Stimulated activated naive B cell treated with anti-CD40 and anti-IgM and Interleukin-4, amounts not matched to agents 10 μg/mL and 1 μg/mL and 100 μg/mL, for 72 hours (primary cell): ENCODE data around the gene GTPBP10.

Source experiments
- ATAC-seq, 2 donors: fragments of 150-1000 bp; cut with Tn5 transposase; replicated peaks; 2 replicates each; pipeline ENCODE4 v1.10.0; 2021; ENCODE audit warnings: moderate library complexity in 1 of 2
- DNase-seq: peaks from one replicate; pipeline ENCODE4 v3.0.0; 2021
- H3K27ac Mint-ChIP-seq: one replicate; pipeline ENCODE4 v1.8.0; 2022; ENCODE audit warnings: mild to moderate bottlenecking, mixed read lengths
- H3K27me3 Mint-ChIP-seq, 2 donors: one replicate each; pipeline ENCODE4 v1.8.0; 2022; ENCODE audit warnings: mixed read lengths in 2 of 2
- H3K36me3 Mint-ChIP-seq, 2 donors: one replicate each; pipeline ENCODE4 v1.8.0; 2022; ENCODE audit warnings: mixed read lengths in 2 of 2, mild to moderate bottlenecking in 1 of 2
- H3K4me1 Mint-ChIP-seq, 2 donors: one replicate each; pipeline ENCODE4 v1.8.0; 2022; ENCODE audit warnings: mixed read lengths in 2 of 2, mild to moderate bottlenecking in 1 of 2
- H3K4me3 Mint-ChIP-seq, 2 donors: one replicate each; pipeline ENCODE4 v1.8.0; 2022; ENCODE audit warnings: mild to moderate bottlenecking in 2 of 2, mixed read lengths in 2 of 2, moderate library complexity in 1 of 2
- H3K9me3 Mint-ChIP-seq, 2 donors: one replicate each; pipeline ENCODE4 v1.8.0; 2022; ENCODE audit warnings: mixed read lengths in 2 of 2, mild to moderate bottlenecking in 1 of 2

Gene GTPBP10

GRCh38 chr7:90346336-90347125 is at the start of gene GTPBP10:
Gene GTPBP10, plus strand, starts transcription at chr7:90346716. Its CDS starts 26 bp downstream, at chr7:90346742.
- ATAC-seq (peak; percentile 92 to 94), DNase-seq (peak; percentile 92)
- H3K4me1 Mint-ChIP-seq = peaks cover 24 to 37% of the 10 kb centered on the region in 2 donors
- H3K27me3 Mint-ChIP-seq = no peaks in the 10 kb centered on the region
- peak within 1 kb of the TSS; percentile 99 for H3K27ac Mint-ChIP-seq
- peaks cover 9 to 29% of the 10 kb centered on the region in 2 donors for H3K36me3 Mint-ChIP-seq
- peak within 1 kb of the TSS; percentile 87 to 91 for H3K4me3 Mint-ChIP-seq
- H3K9me3 Mint-ChIP-seq = peaks cover 5 to 7% of the 10 kb centered on the region in 2 donors

GRCh38 chr7:90298145-90299038 is 48.1 kb upstream of the GTPBP10 start:
- DNase-seq = no peak

GRCh38 chr7:90303241-90303640 is 43.3 kb upstream of the GTPBP10 start:
- H3K4me1 Mint-ChIP-seq = no peaks in the 10 kb centered on the region
- DNase-seq (no peak), ATAC-seq (no peak)
- H3K4me3 Mint-ChIP-seq = no peak overlapping the region
- no peak overlapping the region for H3K27ac Mint-ChIP-seq
- H3K27me3 Mint-ChIP-seq = peaks cover 0 to 14% of the 10 kb centered on the region in 2 donors
- no peaks in the 10 kb centered on the region for H3K9me3 Mint-ChIP-seq
- H3K36me3 Mint-ChIP-seq = no peaks in the 10 kb centered on the region

More at GRCh38 chr7:90298145-90299038, 48.1 kb upstream of the GTPBP10 start:
- Mint-ChIP-seq H3K27ac (no peak overlapping the region), H3K4me3 (no peak overlapping the region), H3K4me1 (no peaks in the 10 kb centered on the region), H3K27me3 (peaks cover 0 to 18% of the 10 kb centered on the region in 2 donors), H3K9me3 (peaks cover 2% of the 10 kb centered on the region in 2 donors), H3K36me3 (no peaks in the 10 kb centered on the region)
- ATAC-seq = peak; percentile 76

GRCh38 chr7:90309872-90310271 is 36.6 kb upstream of the GTPBP10 start:
- H3K27me3 Mint-ChIP-seq = peaks cover 4 to 18% of the 10 kb centered on the region in 2 donors
- no peaks in the 10 kb centered on the region for H3K36me3 Mint-ChIP-seq
- H3K9me3 Mint-ChIP-seq = no peaks in the 10 kb centered on the region
- H3K4me3 Mint-ChIP-seq = no peak overlapping the region
- no peaks in the 10 kb centered on the region for H3K4me1 Mint-ChIP-seq
- no peak for ATAC-seq
- no peak overlapping the region for H3K27ac Mint-ChIP-seq
- no peak for DNase-seq

- Mint-ChIP-seq H3K27ac (no peak overlapping the region), H3K36me3 (no peaks in the 10 kb centered on the region), H3K4me3 (no peak overlapping the region), H3K9me3 (no peaks in the 10 kb centered on the region), H3K4me1 (no peaks in the 10 kb centered on the region), H3K27me3 (peaks cover 8 to 18% of the 10 kb centered on the region in 2 donors)
- DNase-seq (no peak), ATAC-seq (no peak)
Measured at GRCh38 chr7:90311175-90311574, 35.3 kb upstream of the GTPBP10 start.

GRCh38 chr7:90312745-90313144 is 33.8 kb upstream of the GTPBP10 start:
- Mint-ChIP-seq H3K27me3 (peaks cover 8 to 18% of the 10 kb centered on the region in 2 donors), H3K4me3 (no peak overlapping the region), H3K4me1 (no peaks in the 10 kb centered on the region), H3K27ac (no peak overlapping the region), H3K36me3 (no peaks in the 10 kb centered on the region), H3K9me3 (no peaks in the 10 kb centered on the region)
- DNase-seq (no peak), ATAC-seq (no peak)

- no peak overlapping the region for H3K4me3 Mint-ChIP-seq
- ATAC-seq (no peak), DNase-seq (no peak)
- H3K27ac Mint-ChIP-seq = no peak overlapping the region
- H3K36me3 Mint-ChIP-seq = no peaks in the 10 kb centered on the region
- no peaks in the 10 kb centered on the region for H3K4me1 Mint-ChIP-seq
- no peaks in the 10 kb centered on the region for H3K9me3 Mint-ChIP-seq
- H3K27me3 Mint-ChIP-seq = peaks cover 12 to 24% of the 10 kb centered on the region in 2 donors
Measured at GRCh38 chr7:90313907-90314306, 32.6 kb upstream of the GTPBP10 start.

GRCh38 chr7:90320014-90320413 is 26.5 kb upstream of the GTPBP10 start:
- Mint-ChIP-seq H3K9me3 (peaks cover 0 to 2% of the 10 kb centered on the region in 2 donors), H3K36me3 (no peaks in the 10 kb centered on the region), H3K4me3 (peak overlapping the region; percentile 31 to 48), H3K27me3 (peaks cover 41 to 47% of the 10 kb centered on the region in 2 donors), H3K4me1 (peaks cover 5 to 6% of the 10 kb centered on the region in 2 donors), H3K27ac (no peak overlapping the region)
- ATAC-seq (no peak), DNase-seq (no peak)

- Mint-ChIP-seq H3K27me3 (peaks cover 38 to 47% of the 10 kb centered on the region in 2 donors), H3K36me3 (no peaks in the 10 kb centered on the region)
Measured at GRCh38 chr7:90320418-90320800, 26.1 kb upstream of the GTPBP10 start.

GRCh38 chr7:90320801-90321494 is 25.6 kb upstream of the GTPBP10 start, which contains the start of gene FAM237B:
Gene FAM237B, minus strand, starts transcription at chr7:90321304. Its CDS starts 1,556 bp downstream, at chr7:90319748.
- ATAC-seq = peak; percentile 41 to 42
- Mint-ChIP-seq H3K27ac (no peak within 1 kb of the TSS), H3K27me3 (peaks cover 37 to 47% of the 10 kb centered on the region in 2 donors)

More at GRCh38 chr7:90320418-90320800, 26.1 kb upstream of the GTPBP10 start:
- DNase-seq (no peak), ATAC-seq (no peak)
- Mint-ChIP-seq H3K9me3 (peaks cover 0 to 2% of the 10 kb centered on the region in 2 donors), H3K4me3 (peak overlapping the region; percentile 31 to 48), H3K27ac (no peak overlapping the region), H3K4me1 (peaks cover 5 to 6% of the 10 kb centered on the region in 2 donors)

GRCh38 chr7:90322837-90323236 is 23.7 kb upstream of the GTPBP10 start:
- no peak for ATAC-seq

More at GRCh38 chr7:90320801-90321494, 25.6 kb upstream of the GTPBP10 start, which contains the start of gene FAM237B:
- Mint-ChIP-seq H3K9me3 (peaks cover 0 to 2% of the 10 kb centered on the region in 2 donors), H3K4me1 (peaks cover 5 to 6% of the 10 kb centered on the region in 2 donors), H3K36me3 (no peaks in the 10 kb centered on the region), H3K4me3 (peak within 1 kb of the TSS; percentile 31 to 48)
- DNase-seq = no peak

GRCh38 chr7:90326500-90326899 is 20.0 kb upstream of the GTPBP10 start:
- H3K4me1 Mint-ChIP-seq = peaks cover 0 to 1% of the 10 kb centered on the region in 2 donors
- peaks cover 18 to 23% of the 10 kb centered on the region in 2 donors for H3K27me3 Mint-ChIP-seq
- H3K36me3 Mint-ChIP-seq = no peaks in the 10 kb centered on the region
- no peak overlapping the region for H3K4me3 Mint-ChIP-seq
- H3K9me3 Mint-ChIP-seq = peaks cover 0 to 2% of the 10 kb centered on the region in 2 donors
- ATAC-seq (no peak), DNase-seq (no peak)
- no peak overlapping the region for H3K27ac Mint-ChIP-seq

More at GRCh38 chr7:90322837-90323236, 23.7 kb upstream of the GTPBP10 start:
- H3K4me3 Mint-ChIP-seq = no peak overlapping the region
- no peak for DNase-seq
- H3K27me3 Mint-ChIP-seq = peaks cover 36 to 46% of the 10 kb centered on the region in 2 donors
- no peaks in the 10 kb centered on the region for H3K36me3 Mint-ChIP-seq
- peaks cover 0 to 2% of the 10 kb centered on the region in 2 donors for H3K9me3 Mint-ChIP-seq
- no peak overlapping the region for H3K27ac Mint-ChIP-seq
- peaks cover 5 to 6% of the 10 kb centered on the region in 2 donors for H3K4me1 Mint-ChIP-seq

GRCh38 chr7:90334193-90334843 is 12.2 kb upstream of the GTPBP10 start:
- peaks cover 9 to 13% of the 10 kb centered on the region in 2 donors for H3K27me3 Mint-ChIP-seq
- peaks cover 0 to 1% of the 10 kb centered on the region in 2 donors for H3K9me3 Mint-ChIP-seq
- ATAC-seq (no peak), DNase-seq (no peak)
- H3K4me3 Mint-ChIP-seq = no peak overlapping the region
- no peaks in the 10 kb centered on the region for H3K36me3 Mint-ChIP-seq
- H3K27ac Mint-ChIP-seq = peak overlapping the region; percentile 10
- no peaks in the 10 kb centered on the region for H3K4me1 Mint-ChIP-seq
